ENCODE measurements around the gene XPR1. TPM values are rescaled to one million over a fixed set of nuclear protein-coding genes. Genes with fewer than 3 reads are reported as not detected.

Gene XPR1
- total RNA-seq, 1 experiment from 2014 or later = 39.7 TPM

DNA sequence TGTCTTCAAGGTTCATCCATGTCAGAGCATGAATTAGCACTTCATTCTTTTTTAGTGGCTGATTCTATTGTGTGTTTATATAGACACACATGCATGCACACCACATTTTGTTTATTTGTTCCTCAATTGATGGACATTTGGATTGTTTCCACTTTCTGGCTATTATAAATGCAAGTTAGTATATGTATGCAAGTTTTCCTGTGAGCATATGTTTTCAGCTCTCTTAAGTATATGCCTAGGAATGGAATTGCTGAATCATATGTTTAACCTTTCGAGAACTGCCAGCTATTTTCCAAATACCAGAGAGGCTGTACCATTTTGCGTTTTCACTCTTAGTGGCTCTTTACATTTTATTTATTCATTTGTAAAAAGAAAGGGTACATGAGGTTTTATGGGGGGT is 171.0 kb downstream of the XPR1 start:
- no TSS peak for BruUV-seq (replicated peaks)
- Mint-ChIP-seq H3K27me3 (ENCODE audit: insufficient read depth, unreplicated experiment) (no peaks in the 10 kb centered on the region), H3K36me3 (ENCODE audit: insufficient read depth, unreplicated experiment) (peaks cover 9% of the 10 kb centered on the region), H3K9me3 (ENCODE audit: unreplicated experiment) (no peaks in the 10 kb centered on the region), H3K4me1 (ENCODE audit: insufficient read depth, unreplicated experiment) (no peaks in the 10 kb centered on the region), H3K27ac (ENCODE audit: low read depth, unreplicated experiment) (no peak overlapping the region), H3K4me3 (ENCODE audit: unreplicated experiment) (no peak overlapping the region)
- intact Hi-C loops (cut with micrococcal nuclease) = no loop called here
- POLR2A ChIA-PET = no interaction called here
- no peak for DNase-seq (ENCODE audit: unreplicated experiment)
- CTCF ChIA-PET = no interaction called here
- TF ChIP-seq, protein P1, sequence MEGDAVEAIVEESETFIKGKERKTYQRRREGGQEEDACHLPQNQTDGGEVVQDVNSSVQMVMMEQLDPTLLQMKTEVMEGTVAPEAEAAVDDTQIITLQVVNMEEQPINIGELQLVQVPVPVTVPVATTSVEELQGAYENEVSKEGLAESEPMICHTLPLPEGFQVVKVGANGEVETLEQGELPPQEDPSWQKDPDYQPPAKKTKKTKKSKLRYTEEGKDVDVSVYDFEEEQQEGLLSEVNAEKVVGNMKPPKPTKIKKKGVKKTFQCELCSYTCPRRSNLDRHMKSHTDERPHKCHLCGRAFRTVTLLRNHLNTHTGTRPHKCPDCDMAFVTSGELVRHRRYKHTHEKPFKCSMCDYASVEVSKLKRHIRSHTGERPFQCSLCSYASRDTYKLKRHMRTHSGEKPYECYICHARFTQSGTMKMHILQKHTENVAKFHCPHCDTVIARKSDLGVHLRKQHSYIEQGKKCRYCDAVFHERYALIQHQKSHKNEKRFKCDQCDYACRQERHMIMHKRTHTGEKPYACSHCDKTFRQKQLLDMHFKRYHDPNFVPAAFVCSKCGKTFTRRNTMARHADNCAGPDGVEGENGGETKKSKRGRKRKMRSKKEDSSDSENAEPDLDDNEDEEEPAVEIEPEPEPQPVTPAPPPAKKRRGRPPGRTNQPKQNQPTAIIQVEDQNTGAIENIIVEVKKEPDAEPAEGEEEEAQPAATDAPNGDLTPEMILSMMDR (IDR thresholded peaks at IDR 0.05; ENCODE audit: unreplicated experiment) = no peak

DNA sequence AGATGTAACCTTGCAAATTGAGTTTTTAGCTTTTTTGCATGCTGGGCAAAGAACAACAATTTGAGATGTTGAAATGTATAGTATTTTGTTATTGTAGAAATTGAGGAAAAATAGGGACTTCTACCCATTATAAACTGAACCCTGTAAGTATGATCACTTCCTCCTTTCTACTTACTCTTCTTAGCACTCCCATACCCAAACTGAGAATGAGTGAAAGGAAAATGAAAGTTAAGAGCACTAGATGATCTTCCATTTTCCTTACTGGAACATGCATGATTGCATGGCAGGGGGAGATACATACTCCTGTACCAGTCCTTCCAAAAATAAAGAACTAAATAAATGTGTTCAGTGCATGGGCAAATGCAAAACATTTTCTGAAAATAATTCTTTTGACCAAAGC is 173.5 kb downstream of the XPR1 start:
- no peaks in the 10 kb centered on the region for H3K4me1 Mint-ChIP-seq (ENCODE audit: insufficient read depth, unreplicated experiment)
- DNase-seq (ENCODE audit: unreplicated experiment) = no peak
- H3K4me3 Mint-ChIP-seq (ENCODE audit: unreplicated experiment) = no peak overlapping the region
- CTCF ChIA-PET = interaction anchor here (1.1 to 1.4 kb wide), 3 partner anchors 13 to 51 kb away, joined by 3 to 4 read pairs (median 4); no protein-coding TSS in a partner anchor
- no TSS peak for BruUV-seq (replicated peaks)
- H3K27me3 Mint-ChIP-seq (ENCODE audit: insufficient read depth, unreplicated experiment) = no peaks in the 10 kb centered on the region
- TF ChIP-seq, protein P1 (IDR thresholded peaks at IDR 0.05; ENCODE audit: unreplicated experiment) = no peak
- no peaks in the 10 kb centered on the region for H3K9me3 Mint-ChIP-seq (ENCODE audit: unreplicated experiment)
- intact Hi-C loops (cut with micrococcal nuclease) = no loop called here
- POLR2A ChIA-PET = interaction anchor here (1.5 to 2.1 kb wide), 2 partner anchors 10 to 12 kb away, joined by 4 to 6 read pairs; no protein-coding TSS in a partner anchor
- H3K36me3 Mint-ChIP-seq (ENCODE audit: insufficient read depth, unreplicated experiment) = peaks cover 9% of the 10 kb centered on the region
- no peak overlapping the region for H3K27ac Mint-ChIP-seq (ENCODE audit: low read depth, unreplicated experiment)

DNA sequence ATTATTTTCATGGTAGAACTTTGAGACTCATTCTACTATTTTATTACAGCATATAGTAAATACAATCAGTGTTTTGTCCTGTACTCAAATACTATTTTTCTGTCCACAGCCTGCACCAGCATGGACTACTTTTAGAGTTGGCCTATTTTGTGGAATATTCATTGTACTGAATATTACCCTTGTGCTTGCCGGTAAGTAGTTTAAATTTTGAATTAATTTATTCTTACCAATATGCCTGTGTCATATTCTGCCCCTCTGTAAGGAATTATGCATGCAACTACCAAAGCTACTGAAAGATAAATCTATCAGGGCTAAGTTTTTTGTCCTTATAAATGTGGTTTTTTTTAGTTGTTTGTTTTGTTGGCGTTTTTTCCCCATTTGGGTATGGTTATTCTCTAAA is 179.5 kb downstream of the XPR1 start:
- ChIA-PET CTCF (interaction anchor here (1.9 kb wide), 1 partner anchor 11 kb away, joined by 4 read pairs; no protein-coding TSS in a partner anchor), POLR2A (interaction anchor here (0.6 to 0.7 kb wide), 2 partner anchors 43 to 50 kb away, joined by 3 to 5 read pairs; no protein-coding TSS in a partner anchor)
- TF ChIP-seq, protein P1 (IDR thresholded peaks at IDR 0.05; ENCODE audit: unreplicated experiment) = no peak
- Mint-ChIP-seq H3K36me3 (ENCODE audit: insufficient read depth, unreplicated experiment) (peaks cover 20% of the 10 kb centered on the region), H3K27me3 (ENCODE audit: insufficient read depth, unreplicated experiment) (no peaks in the 10 kb centered on the region), H3K4me3 (ENCODE audit: unreplicated experiment) (no peak overlapping the region), H3K4me1 (ENCODE audit: insufficient read depth, unreplicated experiment) (no peaks in the 10 kb centered on the region), H3K27ac (ENCODE audit: low read depth, unreplicated experiment) (no peak overlapping the region), H3K9me3 (ENCODE audit: unreplicated experiment) (no peaks in the 10 kb centered on the region)
- DNase-seq (ENCODE audit: unreplicated experiment) = no peak
- intact Hi-C loops (cut with micrococcal nuclease) = no loop called here
- BruUV-seq (replicated peaks) = no TSS peak

DNA sequence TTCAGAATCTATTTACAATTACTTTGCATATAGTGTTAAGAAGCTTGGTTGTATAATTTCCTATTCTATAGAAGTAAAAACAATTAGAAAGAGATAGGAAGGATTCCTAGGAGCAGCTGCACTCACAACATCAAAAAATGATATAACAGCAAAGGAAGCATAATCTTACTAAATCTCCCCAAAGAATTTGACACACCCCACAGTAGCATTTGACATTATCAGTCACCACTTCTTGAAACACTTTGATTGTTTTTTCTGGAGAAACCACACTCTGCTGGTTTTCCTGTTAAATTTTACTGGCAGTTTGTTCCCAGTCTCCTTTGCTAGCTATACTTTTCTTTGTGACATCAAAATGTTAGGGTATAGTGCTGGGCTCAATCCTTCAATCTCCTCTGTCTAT is 180.1 kb downstream of the XPR1 start:
- BruUV-seq (replicated peaks) = no TSS peak
- CTCF ChIA-PET = interaction anchor here (1.6 to 1.9 kb wide), 2 partner anchors 12 to 50 kb away, joined by 4 read pairs; no protein-coding TSS in a partner anchor
- Mint-ChIP-seq H3K27ac (ENCODE audit: low read depth, unreplicated experiment) (peak overlapping the region; percentile 4), H3K36me3 (ENCODE audit: insufficient read depth, unreplicated experiment) (peaks cover 20% of the 10 kb centered on the region), H3K27me3 (ENCODE audit: insufficient read depth, unreplicated experiment) (no peaks in the 10 kb centered on the region), H3K4me1 (ENCODE audit: insufficient read depth, unreplicated experiment) (no peaks in the 10 kb centered on the region), H3K4me3 (ENCODE audit: unreplicated experiment) (no peak overlapping the region), H3K9me3 (ENCODE audit: unreplicated experiment) (no peaks in the 10 kb centered on the region)
- POLR2A ChIA-PET = no interaction called here
- no peak for DNase-seq (ENCODE audit: unreplicated experiment)
- intact Hi-C loops (cut with micrococcal nuclease) = no loop called here
- TF ChIP-seq, protein P1 (IDR thresholded peaks at IDR 0.05; ENCODE audit: unreplicated experiment) = no peak
